Head of caudate nucleus (tissue), 42 donors: ENCODE measurements around the gene PLEKHM1.
A peak's percentile ranks its signal among the peaks of the same experiment; 100 is the strongest.

Source experiments
- DNase-seq, 42 donors: peaks; one replicate each; pipeline versions ENCODE4 v3.0.0 to v3.0.0-alpha.2; 2020 to 2021; ENCODE audit warnings: mixed read lengths in 7 of 42
- intact Hi-C: fragments of 100-400 bp; cut with DNase I; formaldehyde crosslinking; loops from one replicate; pipeline ENCODE4 v1.15.0; 2022

PLEKHM1 gene

DNA sequence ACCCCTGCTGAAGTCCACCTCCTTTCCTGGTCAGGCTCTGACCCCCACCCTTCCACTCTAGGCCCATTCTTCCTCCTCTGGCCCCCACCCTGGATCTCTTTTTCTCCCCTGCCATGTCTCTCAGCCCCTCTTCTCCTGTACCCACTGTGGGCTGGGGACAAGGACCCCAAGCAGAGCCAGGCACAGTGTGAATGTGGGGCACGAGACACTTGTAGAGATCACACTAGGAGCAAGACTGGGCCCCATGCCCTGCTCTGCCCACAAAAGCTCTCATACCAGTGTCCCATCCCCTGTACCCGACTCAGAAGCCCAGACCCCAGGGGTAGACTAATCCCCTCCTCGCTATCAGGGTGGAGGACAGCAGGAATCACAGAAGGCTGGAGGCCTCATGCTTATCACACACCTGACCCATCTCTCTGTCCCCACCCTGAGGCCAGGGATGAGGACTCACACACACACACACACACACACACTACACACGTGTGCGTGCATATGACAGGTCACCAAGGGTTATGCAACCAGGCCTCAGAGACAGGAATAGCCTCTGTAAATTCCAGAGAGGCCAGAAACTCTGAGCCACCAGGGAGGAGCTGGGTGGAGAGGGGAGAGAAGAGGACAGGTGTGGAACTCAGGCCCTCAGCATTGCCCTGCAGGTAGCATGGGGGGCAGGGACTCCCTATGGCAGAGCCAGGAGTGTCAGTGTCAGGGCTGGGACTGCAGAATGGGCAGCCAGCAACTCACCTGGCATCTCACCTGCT lies 79.0 kb downstream of the PLEKHM1 start:
- DNase-seq, result no peak
- intact Hi-C loops, result no loop called here

DNA sequence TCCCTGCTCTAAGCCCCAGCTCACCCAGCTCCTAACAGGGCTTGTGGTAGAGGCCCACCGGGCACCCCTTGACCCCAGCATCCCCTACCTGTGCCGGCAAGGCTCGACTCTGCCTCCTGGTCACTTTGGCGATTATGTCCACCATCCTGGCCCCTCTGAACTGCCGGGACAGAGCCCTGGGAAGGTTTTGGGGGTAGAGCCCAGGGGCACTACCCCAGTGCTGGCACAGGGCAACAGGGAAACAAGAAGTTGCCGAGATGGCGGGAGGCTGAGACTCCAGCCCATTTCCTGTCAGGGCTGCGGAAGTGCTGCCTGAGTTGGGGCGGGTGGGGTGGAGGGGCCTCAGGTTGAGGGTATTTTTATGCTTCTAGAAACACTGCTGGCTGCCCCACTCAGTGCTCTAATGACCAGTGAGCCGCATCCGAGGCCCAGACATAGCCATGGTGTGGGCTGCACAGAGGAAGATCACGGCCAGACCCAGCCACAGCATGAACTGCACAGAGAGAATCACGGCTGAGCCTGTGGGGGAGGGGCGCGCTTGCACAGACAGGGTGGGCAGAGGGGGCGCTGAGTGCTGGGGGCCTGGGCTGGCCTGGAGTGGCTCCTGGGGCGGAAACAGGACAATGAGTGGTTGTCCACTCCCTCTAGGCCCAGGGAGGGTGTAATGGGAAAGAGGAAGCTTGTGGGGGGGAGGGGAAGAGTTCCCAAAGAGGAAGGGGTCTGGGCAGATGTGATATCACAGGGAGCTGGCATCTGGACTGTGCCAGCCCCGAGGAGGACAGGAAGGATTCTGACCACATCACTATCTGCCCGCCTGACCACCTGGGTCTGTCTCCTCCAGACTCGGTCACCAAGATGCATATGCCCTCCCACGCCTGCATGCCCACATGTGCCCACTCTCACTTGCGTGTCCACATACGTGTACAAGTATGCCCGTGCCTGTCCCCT lies 80.1 kb downstream of the PLEKHM1 start:
- peak in 16 of 42 donors; percentile 16 to 60 (median 40) for DNase-seq
- intact Hi-C loops, result no loop called here

DNA sequence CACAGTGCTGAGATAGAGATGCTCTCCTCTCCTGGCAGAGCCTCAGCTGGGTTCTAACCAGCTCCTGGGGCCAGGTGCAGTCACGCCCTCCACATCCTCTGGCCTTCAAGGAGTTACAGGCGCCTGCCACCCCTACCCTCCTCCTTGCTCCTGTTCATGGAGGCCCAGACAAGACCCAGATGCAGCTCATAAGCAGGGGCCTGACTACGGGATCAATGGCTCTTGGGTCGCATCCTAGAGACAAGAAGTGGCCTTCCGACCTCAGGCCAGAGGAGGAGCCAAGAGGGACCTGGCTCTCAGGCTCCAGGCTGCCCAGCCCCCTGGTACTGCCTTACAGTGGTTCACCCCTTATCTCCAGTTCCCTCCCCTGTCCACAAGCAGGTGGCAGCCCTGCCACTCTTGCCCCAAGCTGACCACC lies 80.9 kb downstream of the PLEKHM1 start:
- intact Hi-C loops, result no loop called here
- DNase-seq, result no peak

DNA sequence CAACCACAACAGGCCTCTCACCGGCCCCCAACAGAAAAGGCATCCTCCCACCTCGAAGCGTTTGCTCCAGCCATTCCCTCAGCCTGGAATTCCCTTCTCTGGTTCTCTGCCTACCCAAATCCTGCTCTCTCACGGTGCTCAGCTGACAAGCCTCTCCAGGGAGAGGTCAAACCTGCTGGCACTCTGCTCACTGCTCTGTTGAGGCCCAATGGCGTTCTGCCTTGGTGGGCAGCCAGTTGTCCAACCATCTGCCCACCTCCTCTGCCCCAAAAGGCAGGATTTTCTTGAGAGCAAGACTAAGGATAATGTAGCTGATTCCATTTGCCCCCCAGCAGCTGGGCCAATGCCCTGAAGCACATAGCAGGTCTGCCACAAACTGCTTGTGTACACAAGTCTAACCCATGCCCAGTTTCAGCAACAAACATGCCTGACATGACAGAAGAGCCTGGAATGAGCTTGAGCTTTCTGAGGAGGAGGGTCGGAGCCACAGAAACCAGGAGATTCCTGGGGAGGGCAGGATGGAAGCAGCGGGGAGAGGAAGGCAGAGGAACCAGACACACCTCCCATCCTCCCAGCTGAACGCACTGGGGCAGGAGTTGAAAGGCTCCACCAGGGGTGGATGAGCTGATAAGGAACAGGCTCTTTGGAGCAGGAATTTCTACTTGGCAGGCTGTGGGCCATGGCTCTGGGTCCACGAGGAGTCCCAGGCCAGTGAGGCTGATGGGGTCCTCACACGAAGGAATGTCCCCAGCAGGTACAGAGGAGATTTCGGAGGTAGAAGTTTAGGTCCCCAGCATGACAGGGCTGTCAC lies 81.7 kb downstream of the PLEKHM1 start:
- no peak for DNase-seq
- intact Hi-C loops, result no loop called here

DNA sequence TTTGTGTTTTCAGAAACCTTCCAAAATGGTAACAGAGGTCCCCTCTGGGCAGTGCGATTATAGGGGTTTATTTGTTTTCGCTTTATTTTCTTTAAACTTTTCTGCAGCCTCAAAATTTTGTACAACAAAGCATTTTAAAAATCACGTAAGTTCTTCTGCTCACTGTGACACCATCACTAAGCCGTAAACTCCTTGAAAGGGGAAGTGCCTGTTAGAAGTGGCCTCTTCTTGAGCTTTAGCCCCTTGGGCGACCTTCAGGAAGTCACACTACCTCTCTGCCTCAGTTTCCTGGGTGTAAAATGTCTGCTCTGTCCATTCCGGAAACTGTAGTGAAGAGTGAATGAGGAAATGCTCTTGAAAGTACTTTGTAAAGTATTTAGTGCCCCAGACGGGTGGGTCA lies 84.4 kb downstream of the PLEKHM1 start:
- no peak for DNase-seq

DNA sequence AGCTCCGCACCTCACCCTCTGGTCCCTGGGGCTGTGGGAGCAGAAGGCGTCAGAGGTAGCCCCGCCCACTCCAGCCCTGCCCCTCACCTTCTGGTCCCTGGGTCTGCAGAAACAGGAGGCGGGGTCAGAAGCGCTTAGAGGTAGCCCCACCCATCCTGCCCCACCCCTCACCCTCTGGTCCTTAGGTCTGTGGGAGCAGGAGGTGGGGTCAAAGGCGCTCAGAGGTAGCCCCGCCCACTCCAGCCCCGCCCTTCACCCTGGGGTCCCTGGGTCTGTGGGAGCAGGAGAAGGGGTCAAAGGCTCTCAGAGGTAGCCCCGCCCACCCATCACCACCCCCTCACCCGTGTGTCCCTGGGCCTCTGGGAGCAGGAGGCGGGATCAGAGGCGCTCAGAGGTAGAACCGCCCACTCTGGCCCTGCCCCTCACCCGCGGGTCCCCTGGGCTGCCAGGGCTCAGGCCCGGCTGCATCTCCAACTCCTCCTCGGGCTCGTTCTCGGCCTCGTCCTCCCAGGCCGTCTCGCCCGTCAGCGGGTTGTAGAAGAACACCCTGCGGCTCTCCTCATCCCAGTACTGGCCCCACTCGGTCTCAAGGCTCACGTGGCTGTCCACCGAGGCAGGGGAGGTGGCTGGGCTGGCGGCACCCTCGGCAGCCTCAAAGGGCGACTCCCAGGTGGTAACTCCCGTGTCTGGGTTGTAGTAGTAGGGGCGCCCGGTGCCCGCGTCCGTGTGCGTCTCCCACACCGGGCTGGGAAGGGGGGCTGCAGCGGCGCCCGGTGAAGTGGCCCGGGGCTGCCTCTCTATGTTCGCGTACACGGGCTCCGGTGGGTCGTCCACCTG lies 85.1 kb downstream of the PLEKHM1 start:
- intact Hi-C loops, result no loop called here
- DNase-seq, result no peak

More for the DNA sequence above, 84.4 kb downstream of the PLEKHM1 start:
- intact Hi-C loops, result no loop called here

DNA sequence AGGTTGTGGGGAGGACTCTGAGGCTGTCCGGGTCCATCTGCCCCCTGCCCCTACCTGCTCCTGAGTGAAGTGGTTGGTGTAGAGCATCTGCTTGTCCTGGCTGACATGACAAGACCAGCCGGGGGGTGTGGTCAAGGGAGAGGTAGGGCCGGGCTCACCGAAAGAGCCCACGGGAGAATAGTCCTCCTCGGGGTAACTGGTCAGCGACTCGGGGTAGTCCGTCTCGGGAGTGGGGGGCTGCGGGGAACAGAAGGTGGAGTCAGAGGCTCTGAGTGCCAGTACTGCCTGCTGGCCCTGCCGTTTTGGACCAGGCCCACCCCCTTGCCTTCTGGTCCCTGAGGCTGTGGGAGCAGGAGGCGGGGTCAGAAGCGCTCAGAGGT lies 85.7 kb downstream of the PLEKHM1 start:
- no peak for DNase-seq
- intact Hi-C loops, result no loop called here

DNA sequence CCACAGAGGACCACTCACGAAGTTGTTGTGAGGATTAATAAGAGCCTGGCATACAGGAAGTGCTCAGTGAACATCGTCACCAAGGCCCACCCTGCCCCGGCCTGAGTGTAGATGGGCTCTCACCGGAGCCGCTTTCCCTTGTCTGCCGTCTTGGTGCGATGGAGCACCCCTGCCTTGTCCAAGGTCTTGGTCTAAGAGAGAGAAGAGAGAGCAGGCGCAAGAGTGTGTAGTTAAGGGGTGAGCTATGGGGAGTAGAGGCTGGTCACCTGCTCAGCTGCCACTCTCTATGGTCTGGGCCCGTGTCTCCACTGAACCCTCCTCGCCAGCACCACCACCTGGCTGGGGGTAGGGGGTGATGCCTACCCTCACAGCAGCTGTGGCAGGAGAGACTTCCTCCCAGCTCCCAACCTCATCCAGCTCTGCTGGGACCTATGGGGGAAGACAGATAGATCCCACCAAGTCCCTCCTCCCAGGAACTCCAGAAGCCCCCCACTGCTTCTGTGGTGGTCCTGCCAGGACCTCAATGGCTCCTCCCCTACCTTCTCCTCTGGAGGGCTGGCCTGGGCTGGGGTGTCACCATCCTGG lies 86.5 kb downstream of the PLEKHM1 start:
- DNase-seq, result no peak
- intact Hi-C loops, result no loop called here

DNA sequence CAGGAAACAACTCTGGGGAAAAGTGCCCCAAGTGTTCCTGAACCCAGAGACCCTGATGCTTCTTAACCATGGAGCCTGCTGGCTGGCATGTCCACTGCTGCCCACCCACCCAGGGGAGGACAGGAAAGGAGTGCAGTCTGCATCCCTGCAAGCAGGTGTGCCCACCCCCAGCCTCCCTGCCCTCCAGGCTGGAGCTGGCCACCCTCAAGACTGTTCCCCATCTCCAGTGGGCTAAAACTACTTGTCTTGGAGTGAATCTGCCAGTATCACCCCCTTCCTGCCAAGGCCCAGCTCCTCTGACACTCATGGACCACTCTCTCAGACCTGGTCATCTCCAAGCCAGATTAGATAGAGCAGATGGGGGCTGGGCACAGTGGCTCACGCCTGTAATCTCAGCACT lies 87.6 kb downstream of the PLEKHM1 start:
- intact Hi-C loops, result no loop called here
- DNase-seq, result no peak

DNA sequence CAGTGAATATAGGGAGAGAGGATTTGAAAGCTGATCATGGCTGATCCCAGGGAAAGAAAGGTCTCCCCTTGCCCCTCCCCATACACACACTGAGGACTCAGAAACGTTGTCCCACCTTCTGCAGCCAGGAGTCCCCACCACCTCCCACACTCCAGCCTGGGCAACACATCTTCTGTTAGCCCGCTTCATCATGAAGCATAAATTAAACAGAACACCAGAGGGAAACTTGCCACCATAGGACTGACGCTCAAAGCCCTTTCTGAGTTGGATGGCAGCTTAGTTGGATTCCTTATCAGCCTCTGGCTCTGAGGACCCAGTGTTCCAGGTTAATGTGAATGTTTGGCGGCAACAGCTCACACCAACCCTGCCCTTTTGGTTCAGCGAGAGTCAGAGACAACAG lies 91.7 kb downstream of the PLEKHM1 start:
- intact Hi-C loops, result no loop called here
- no peak for DNase-seq

DNA sequence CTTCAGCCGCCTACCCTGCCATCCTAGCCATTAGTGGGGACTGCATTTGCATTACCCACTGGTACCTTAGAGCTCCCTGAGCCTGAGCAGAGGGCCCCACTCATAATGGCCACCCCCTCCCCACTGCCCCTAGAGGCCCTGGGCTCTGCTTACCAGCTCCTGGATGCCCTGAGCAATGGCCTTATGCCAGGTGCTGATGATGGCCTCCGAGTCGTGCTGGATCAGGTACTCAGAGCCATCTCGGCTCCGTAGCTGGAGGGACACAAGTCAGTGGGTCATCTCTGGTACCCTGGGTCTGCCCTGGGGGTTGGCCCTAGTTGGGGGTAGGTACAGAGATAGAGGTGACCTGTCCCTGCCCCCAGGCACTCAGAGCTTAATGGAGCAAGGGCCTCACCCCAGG lies 92.7 kb downstream of the PLEKHM1 start:
- intact Hi-C loops, result no loop called here
- no peak for DNase-seq

DNA sequence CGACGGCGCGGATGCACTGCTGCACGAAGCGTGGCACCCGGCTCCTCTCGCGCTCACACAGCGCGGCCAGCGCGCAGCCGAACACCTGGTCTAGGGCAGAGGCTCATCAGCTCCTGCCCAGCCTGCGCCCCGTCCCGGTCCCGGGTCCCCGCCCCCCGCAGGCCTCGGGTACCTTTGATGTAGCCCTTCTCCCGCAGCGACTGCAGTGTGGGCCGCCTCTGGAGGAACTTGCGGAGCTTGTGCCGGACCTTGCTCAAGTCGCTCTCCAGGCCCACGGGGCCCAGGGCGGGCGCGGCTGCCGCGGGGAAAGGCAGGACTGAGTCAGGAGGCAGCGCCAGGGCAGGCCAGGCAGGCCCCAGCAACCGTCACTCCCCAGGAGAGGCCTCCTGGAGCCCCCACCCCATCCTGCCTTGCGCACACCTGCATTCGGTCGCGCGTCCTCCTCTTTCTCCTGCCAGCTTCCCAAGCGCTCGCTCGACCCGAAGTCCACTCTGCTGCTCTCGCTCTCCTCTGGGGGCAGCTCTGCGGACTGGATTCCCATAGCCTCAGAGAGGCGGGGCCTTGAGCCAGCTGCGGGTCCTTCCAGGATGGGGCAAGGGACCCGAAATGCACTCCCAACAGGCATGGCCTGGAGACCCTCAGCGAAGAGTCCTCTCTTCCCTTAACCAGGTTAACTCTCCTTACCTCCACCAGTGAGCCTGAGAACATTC lies 93.9 kb downstream of the PLEKHM1 start:
- intact Hi-C loops, result no loop called here
- no peak for DNase-seq

DNA sequence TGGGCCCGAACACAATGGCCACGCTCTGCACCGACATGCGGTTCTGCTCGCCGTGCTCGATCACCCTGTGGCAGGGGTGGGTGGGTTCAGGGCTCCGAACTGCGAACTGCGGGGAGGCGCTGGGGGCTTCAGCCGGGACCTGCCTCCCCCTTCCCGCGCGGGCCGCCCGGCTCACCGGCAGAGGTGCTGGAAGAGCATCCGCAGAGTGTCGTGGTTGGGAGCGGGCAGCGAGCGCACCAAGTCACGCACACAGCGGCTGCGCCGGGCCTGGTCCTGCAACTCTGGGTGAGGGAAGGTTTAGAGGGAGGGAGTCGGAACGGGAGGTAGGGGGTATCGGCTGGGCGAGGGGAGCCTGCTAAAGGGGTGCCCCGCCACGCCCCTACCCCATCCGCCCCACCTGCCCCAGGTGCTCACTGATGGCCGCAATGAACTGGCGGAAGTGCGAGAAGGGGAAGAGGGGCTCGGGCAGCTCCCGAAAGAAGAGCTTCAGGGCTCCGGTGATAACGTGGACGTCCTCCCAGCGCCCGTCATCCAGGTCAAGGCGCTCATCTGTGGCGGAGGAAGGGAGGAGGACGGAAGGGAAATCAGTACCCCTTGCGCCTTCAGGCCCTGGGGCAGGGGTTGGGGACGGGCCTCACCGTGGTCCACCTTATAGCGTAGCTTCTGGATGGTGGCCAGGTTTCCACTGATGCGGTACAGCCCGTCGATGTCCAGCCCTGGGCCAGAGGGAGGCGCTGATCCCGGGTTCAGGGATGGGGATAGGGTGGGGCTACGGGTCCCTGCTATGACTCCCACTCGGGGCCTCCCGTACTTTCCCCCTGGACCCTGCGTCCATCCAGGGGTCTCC lies 94.7 kb downstream of the PLEKHM1 start:
- DNase-seq, result no peak
- intact Hi-C loops, result no loop called here

DNA sequence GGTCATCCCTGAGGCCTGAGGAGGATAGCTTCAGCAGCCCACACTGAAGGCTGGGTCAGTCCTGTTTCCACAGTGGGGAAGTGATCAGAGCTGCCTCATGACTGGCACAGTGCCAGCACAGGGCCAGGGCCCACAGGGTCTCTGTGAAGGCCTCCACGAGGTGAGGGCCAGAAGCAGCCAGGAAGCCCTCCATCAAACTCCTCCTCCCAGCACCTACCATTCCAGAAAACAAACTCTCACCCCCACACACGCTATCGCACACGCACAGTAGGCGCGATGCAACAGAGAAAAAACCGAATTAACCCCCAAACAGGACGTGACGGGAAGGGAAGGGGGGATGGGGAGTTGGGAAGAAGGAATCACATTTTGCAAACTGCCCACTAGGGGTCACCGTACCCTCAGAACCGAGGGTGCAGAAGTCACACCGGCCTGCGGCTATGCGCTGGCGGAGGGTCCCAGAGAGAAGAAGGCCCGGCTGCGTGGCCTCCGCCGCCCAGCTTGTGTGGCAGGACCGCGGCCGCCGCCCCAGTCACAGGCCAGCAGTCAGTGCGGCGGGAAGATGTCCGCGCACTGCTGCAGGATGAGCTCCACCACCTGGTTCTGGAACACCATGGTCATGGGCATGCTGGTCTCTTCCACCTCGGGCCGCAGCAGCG lies 95.5 kb downstream of the PLEKHM1 start:
- intact Hi-C loops, result no loop called here
- DNase-seq, result peak in 40 of 42 donors; percentile 36 to 84 (median 63)

DNA sequence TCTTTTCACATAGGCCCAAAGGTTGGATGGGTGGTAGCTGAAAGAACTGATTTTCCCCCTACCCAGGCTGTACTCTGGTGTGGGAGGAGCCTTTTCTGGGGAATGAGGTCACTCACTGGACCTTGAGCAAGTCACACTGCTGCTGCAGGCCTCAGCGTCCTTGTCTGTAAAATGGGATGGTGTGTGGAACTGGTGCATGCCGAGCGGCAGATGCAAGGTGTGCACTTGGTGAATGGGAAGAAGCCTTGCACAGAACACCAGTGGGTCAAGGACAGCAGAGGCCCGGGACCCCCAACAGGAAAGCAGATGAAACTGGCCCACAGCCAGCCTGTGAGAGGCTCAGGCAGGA lies 96.0 kb downstream of the PLEKHM1 start:
- no peak for DNase-seq
- intact Hi-C loops, result no loop called here

DNA sequence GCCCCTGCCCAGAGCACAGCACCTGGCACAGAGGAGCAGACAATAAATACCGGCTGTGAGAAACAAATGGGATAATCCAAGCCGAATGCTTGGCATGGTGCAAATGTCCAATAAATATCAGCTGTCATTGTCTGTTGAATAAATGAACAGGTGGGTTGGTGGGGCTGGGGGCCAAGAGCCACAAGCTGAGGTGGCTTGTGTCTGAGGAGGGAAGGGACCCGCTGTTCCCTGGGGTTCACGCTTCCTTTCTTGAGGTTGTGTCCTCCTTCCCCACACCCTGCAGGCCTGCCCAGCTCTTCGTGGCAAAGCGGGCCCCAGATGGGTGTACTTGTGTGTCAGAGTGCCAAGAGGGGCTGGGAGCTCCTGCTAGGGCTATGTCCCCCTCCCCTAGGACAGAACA lies 96.4 kb downstream of the PLEKHM1 start:
- no peak for DNase-seq
- intact Hi-C loops, result no loop called here
